Ascending aorta (tissue), 2 donors: Measurements from ENCODE around the gene NUBP2. TPM values are rescaled to one million over a fixed set of nuclear protein-coding genes. Genes with fewer than 3 reads are reported as not detected.

Experiments
- DNase-seq, 2 donors: peaks; one replicate each; pipeline ENCODE4 v3.0.0-alpha.2; 2019; ENCODE audit warnings: low spot score in 2 of 2
- H3K27ac ChIP-seq, 2 donors: fragments of 200-600 bp; sonication (generic); one replicate each; pipeline ENCODE4 v1.5.1; 2016 to 2017; ENCODE audit warnings: mild to moderate bottlenecking in 1 of 2
- H3K27me3 ChIP-seq: fragments of 200-600 bp; sonication (generic); one replicate; pipeline ENCODE4 v1.5.1; 2017
- H3K36me3 ChIP-seq, 2 donors: fragments of 200-600 bp; sonication (generic); one replicate each; pipeline ENCODE4 v1.5.1; 2016
- H3K4me1 ChIP-seq, 2 donors: fragments of 200-600 bp; sonication (generic); one replicate each; pipeline ENCODE4 v1.5.1; 2016 to 2017; ENCODE audit warnings: mild to moderate bottlenecking in 1 of 2
- H3K4me3 ChIP-seq, 2 donors: fragments of 200-600 bp; sonication (generic); one replicate each; pipeline ENCODE4 v1.5.1; 2016 to 2017; ENCODE audit warnings: mild to moderate bottlenecking in 1 of 2
- H3K9me3 ChIP-seq, 2 donors: fragments of 200-600 bp; sonication (generic); one replicate each; pipeline ENCODE4 v1.5.1; 2016
- intact Hi-C: fragments of 100-400 bp; cut with DNase I; formaldehyde crosslinking; loops from one replicate; pipeline ENCODE4 v1.15.1; 2023
- total RNA-seq: library from RNA; depleted of rRNA; stranded (reverse); fragments of >200 nt; gene quantifications from one replicate; pipeline ENCODE4 v1.1.0, GENCODE V29; 2016
- TF ChIP-seq, protein P1 (sequence below), 3 experiments: fragments of 200-600 bp in 2 of 3; fragments of 450-650 bp in 1 of 3; sonication (generic) in 2 of 3; IDR thresholded peaks; one replicate each; pipeline ENCODE4 v1.5.1; 2016 to 2019; ENCODE audit warnings: antibody characterized with exemption in 3 of 3, mild to moderate bottlenecking in 1 of 3, moderate library complexity in 1 of 3

NUBP2 gene
- total RNA-seq, 1 donor from 2014 or later, result 182 TPM

DNA sequence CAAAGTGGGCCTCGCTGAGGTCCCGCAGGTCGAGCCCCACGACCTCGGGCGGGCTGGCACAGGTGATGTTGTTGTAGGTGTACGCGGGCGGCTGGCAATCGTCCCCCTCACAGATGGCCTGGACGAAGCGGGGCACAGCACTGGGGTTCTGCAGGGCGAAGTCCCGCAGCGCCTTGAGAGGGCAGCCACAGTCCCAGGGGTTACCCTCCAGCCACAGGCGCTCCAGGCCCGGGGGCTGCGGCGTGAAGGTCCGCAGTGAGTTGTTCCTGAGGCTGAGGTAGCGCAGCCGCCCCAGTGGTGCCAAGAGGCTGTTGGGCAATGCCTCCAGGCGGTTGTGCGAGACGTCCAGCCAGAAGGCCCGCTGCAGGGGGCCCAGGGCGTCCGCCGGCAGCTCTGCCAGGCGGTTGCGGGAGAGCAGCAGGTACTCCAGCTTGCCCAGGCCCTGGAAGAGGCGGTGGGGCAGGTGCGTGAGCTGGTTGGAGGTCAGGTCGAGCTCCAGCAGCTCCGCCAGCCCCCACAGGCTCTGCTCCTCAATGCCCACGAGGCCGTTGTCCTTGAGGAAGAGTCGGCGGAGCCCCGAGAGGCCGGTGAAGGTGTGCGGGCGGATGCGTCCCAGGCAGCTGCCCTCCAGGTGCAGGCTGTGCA is 8.0 kb downstream of the NUBP2 start:
- Histone ChIP-seq H3K36me3 (peaks cover 37 to 48% of the 10 kb centered on the region in 2 donors), H3K4me3 (no peak overlapping the region), H3K27ac (no peak overlapping the region), H3K9me3 (no peaks in the 10 kb centered on the region), H3K4me1 (no peaks in the 10 kb centered on the region), H3K27me3 (no peaks in the 10 kb centered on the region)
- peak in 1 of 2 donors; percentile 59 for DNase-seq
- TF ChIP-seq, protein P1, sequence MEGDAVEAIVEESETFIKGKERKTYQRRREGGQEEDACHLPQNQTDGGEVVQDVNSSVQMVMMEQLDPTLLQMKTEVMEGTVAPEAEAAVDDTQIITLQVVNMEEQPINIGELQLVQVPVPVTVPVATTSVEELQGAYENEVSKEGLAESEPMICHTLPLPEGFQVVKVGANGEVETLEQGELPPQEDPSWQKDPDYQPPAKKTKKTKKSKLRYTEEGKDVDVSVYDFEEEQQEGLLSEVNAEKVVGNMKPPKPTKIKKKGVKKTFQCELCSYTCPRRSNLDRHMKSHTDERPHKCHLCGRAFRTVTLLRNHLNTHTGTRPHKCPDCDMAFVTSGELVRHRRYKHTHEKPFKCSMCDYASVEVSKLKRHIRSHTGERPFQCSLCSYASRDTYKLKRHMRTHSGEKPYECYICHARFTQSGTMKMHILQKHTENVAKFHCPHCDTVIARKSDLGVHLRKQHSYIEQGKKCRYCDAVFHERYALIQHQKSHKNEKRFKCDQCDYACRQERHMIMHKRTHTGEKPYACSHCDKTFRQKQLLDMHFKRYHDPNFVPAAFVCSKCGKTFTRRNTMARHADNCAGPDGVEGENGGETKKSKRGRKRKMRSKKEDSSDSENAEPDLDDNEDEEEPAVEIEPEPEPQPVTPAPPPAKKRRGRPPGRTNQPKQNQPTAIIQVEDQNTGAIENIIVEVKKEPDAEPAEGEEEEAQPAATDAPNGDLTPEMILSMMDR (IDR thresholded peaks at IDR 0.05), result no peak
- intact Hi-C loops, result no loop called here

DNA sequence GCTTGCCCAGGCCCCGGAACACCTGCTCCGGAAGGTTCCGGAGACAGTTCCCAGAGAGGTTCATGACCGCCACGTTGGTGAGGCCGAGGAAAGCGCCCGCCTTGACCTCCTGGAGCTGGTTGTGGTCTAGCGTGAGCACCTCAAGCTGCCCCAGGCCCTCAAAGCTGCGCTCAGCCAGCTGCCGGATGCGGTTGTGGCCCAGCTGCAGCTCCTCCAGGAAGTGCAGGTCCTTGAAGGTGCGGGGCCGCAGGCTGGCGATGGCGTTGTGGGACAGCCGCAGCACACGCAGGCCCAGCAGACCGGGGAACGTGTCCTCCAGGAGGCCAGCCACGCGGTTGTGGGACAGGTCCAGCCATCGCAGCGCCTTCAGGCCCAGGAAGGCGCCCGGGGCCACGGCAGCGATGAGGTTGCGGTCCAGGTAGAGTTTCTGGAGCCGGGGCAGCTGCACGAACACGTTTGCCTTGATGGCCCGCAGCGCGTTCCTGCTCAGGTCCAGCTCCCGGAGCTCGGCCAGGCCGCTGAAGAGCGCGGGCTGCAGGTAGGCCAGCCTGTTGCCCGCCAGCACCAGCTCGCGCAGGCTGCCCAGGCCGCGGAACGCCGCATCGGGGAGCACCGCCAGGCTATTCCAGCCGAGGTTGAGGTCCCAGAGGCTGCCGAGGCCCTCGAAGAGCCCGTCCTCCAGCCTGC is 8.6 kb downstream of the NUBP2 start:
- Histone ChIP-seq H3K27ac (no peak overlapping the region), H3K27me3 (no peaks in the 10 kb centered on the region)

DNA sequence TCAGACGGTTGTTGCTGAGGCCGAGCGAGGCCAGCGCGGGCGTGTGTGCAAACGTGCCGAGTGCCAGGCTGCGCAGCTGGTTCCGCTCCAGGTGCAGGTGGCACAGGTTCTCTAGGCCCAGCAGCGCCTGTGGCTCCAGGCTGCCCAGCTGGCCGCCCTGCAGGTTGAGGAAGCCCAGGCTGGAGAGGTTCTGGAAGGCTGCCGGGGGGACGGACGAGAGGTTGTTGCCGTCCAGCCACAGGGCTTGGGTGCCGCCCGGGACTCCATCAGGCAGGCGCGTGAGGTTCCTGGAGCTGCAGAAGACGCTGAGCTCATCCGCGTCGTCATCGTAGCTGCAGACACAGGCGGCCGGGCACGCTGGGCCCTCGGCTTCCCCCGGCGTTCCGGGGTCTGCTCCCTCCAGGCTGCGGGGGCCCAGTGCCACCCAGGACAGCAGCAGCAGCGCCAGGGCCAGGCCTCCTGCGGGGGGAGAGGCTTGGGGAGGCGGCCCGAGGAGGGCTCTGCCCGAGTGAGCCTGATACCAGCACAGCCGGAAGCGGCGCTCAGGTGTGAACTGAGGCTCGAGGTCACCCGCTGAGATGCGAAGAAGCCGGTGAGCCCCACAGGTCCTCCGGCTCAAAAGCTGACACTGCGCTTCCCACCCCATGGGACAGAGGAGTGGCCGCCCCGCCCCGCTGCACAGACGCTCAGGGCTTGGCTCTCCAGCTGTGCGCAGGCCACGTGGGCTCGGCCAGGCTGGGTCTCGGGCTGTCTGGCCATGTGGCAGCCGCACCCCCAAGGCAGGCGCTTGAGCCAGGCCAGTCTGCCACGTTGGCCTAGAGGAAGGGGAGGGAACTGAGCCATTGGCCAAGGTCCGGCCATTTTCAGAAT is 9.4 kb downstream of the NUBP2 start:
- Histone ChIP-seq H3K27ac (no peak overlapping the region), H3K9me3 (no peaks in the 10 kb centered on the region), H3K4me3 (no peak overlapping the region), H3K4me1 (no peaks in the 10 kb centered on the region), H3K27me3 (no peaks in the 10 kb centered on the region), H3K36me3 (peaks cover 31 to 33% of the 10 kb centered on the region in 2 donors)
- intact Hi-C loops, result no loop called here
- TF ChIP-seq, protein P1 (IDR thresholded peaks at IDR 0.05), result no peak
- DNase-seq, result no peak

More for the DNA sequence above, 8.6 kb downstream of the NUBP2 start:
- TF ChIP-seq, protein P1 (IDR thresholded peaks at IDR 0.05), result no peak
- Histone ChIP-seq H3K36me3 (peaks cover 37 to 41% of the 10 kb centered on the region in 2 donors), H3K4me3 (no peak overlapping the region), H3K9me3 (no peaks in the 10 kb centered on the region), H3K4me1 (no peaks in the 10 kb centered on the region)
- intact Hi-C loops, result no loop called here
- DNase-seq, result no peak

DNA sequence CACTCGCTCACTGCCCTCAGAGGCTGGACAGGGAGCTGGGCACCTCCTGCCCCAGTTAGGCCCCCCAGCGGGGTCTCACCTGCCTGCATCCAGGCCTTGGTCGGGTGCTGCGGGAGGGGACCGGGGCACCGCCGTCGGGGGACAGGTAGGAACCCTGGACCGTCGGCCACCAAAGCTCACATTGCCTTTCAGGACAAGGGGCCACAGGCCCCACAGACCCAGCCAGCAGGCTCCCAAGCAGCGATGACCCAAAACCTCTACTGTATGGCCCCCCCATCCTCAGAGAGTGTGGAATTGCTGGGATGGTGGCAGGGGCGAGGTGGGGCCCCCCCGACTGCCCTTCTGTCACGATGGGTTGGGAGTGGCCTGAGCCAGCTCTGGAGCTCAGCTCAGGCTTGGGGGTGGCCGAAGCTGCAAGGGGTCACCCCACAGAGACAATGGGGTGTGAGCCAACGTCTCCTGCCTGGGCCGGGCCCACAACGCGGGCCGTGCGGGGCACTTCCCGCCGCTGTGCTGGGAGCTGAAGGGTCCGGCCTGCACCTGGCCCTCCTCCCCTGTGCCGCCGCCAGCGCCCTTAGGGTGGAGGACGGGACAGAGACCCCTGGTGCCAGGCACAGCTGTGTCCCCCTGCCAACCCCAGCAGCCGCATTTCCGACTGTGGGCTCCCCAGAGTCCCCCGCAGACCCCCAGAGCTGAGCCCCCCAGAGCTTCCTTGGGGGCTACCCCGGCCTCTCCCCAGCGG is 10.2 kb downstream of the NUBP2 start:
- no peaks in the 10 kb centered on the region for H3K4me1 ChIP-seq
- intact Hi-C loops, result no loop called here
- H3K9me3 ChIP-seq, result peaks cover 0 to 6% of the 10 kb centered on the region in 2 donors
- no peak overlapping the region for H3K27ac ChIP-seq
- TF ChIP-seq, protein P1 (IDR thresholded peaks at IDR 0.05), result no peak
- H3K36me3 ChIP-seq, result peaks cover 23 to 25% of the 10 kb centered on the region in 2 donors
- DNase-seq, result no peak
- H3K27me3 ChIP-seq, result no peaks in the 10 kb centered on the region
- H3K4me3 ChIP-seq, result no peak overlapping the region

DNA sequence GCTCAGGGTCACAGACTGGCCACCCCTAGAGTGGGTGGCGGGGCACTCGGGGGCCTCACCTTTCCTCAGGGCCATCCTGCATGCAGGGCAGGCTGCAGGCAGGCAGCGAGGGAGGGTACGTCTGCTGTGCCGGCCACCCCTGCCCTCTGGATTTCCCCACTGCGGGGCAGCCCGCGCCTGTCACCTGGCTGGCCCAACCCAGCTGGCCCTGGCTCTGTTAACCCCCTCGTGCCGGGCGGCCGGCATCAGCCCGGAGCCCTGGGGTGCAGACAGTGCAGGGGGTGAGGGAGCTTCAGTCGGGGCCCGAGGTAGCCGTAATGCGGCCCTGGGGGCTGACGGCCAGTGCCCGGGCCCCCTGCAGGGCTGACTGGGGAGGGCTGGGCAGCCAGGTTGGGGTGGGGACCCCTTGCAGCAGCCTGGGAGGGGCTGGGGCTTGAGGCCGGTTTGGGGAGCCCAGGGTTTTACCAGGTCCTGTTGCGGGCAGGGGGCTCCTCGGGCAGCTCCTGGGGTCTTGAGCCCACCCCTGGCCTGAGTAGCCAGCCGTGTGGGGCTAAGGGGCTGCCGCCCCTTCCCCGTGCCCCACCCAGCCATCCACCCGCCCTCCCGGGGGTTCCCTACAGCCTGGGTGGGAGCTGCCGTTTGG is 10.9 kb downstream of the NUBP2 start, which contains the start of gene IGFALS:
TSS of gene IGFALS (minus strand) at position 128 of the 643 bp plus-strand sequence. CDS start at position 75, 53 bp downstream.
- H3K27me3 ChIP-seq, result no peaks in the 10 kb centered on the region
- no peak for DNase-seq
- intact Hi-C loops, result no loop called here
- peaks cover 0 to 6% of the 10 kb centered on the region in 2 donors for H3K9me3 ChIP-seq
- H3K27ac ChIP-seq, result no peak within 1 kb of the TSS
- H3K4me1 ChIP-seq, result no peaks in the 10 kb centered on the region
- H3K4me3 ChIP-seq, result no peak within 1 kb of the TSS
- TF ChIP-seq, protein P1 (IDR thresholded peaks at IDR 0.05), result no peak
- H3K36me3 ChIP-seq, result peaks cover 16 to 18% of the 10 kb centered on the region in 2 donors
